Neural progenitor cell (in vitro differentiated cells): Measurements from ENCODE around the gene SIGLEC1. TPM values are rescaled to one million over a fixed set of nuclear protein-coding genes. Genes with fewer than 3 reads are reported as not detected.

Experiments
- DNase-seq: peaks from one replicate; pipeline ENCODE4 v3.0.0-alpha.2; 2016; ENCODE audit warnings: low spot score
- H2AFZ ChIP-seq: fragments of 200-600 bp; sonication (generic); replicated peaks from 2 replicates; pipeline ENCODE4 v1.6.1; 2016; ENCODE audit warnings: antibody characterized with exemption
- H3F3A ChIP-seq: fragments of 200-600 bp; sonication (generic); 2 replicates; pipeline ENCODE4 v1.6.1; 2016; ENCODE audit warnings: antibody characterized with exemption, low read depth
- H3K27ac ChIP-seq: fragments of 200-600 bp; sonication (generic); 2 replicates; pipeline ENCODE4 v1.5.1; 2016; ENCODE audit warnings: mild to moderate bottlenecking
- H3K27me3 ChIP-seq: fragments of 200-600 bp; sonication (generic); 2 replicates; pipeline ENCODE4 v1.6.1; 2016; ENCODE audit warnings: mild to moderate bottlenecking, moderate library complexity
- H3K36me3 ChIP-seq: fragments of 200-600 bp; sonication (generic); 2 replicates; pipeline ENCODE4 v1.5.1; 2016
- H3K4me1 ChIP-seq: fragments of 200-600 bp; sonication (generic); 2 replicates; pipeline ENCODE4 v1.6.1; 2016; ENCODE audit warnings: mixed run types
- H3K4me2 ChIP-seq: fragments of 200-600 bp; sonication (generic); 2 replicates; pipeline ENCODE4 v1.6.1; 2016
- H3K4me3 ChIP-seq: fragments of 200-600 bp; sonication (generic); 2 replicates; pipeline ENCODE4 v1.5.1; 2016
- H3K79me2 ChIP-seq: fragments of 200-600 bp; sonication (generic); 2 replicates; pipeline ENCODE4 v1.6.1; 2016; ENCODE audit warnings: low read depth
- H3K9ac ChIP-seq: fragments of 200-600 bp; sonication (generic); 2 replicates; pipeline ENCODE4 v1.6.1; 2016
- H3K9me3 ChIP-seq: fragments of 200-600 bp; sonication (generic); 2 replicates; pipeline ENCODE4 v1.5.1; 2016; ENCODE audit warnings: low read depth
- H4K20me1 ChIP-seq: fragments of 200-600 bp; sonication (generic); 2 replicates; pipeline ENCODE4 v1.6.1; 2016; ENCODE audit warnings: low read depth
- H3K27ac Mint-ChIP-seq: 3 replicates; pipeline ENCODE4 v1.8.0; 2021; ENCODE audit warnings: mixed read lengths
- H3K27me3 Mint-ChIP-seq: 2 replicates; pipeline ENCODE4 v1.8.0; 2022; ENCODE audit warnings: low read depth, mild to moderate bottlenecking, inconsistent platforms, moderate library complexity, mixed read lengths; ENCODE audit not compliant: insufficient read depth
- H3K36me3 Mint-ChIP-seq: 3 replicates; pipeline ENCODE4 v1.8.0; 2021; ENCODE audit warnings: mixed read lengths
- H3K4me1 Mint-ChIP-seq: 3 replicates; pipeline ENCODE4 v1.8.0; 2021; ENCODE audit warnings: mixed read lengths
- H3K4me3 Mint-ChIP-seq: 3 replicates; pipeline ENCODE4 v1.8.0; 2021; ENCODE audit warnings: mild to moderate bottlenecking, moderate library complexity, mixed read lengths
- H3K9me3 Mint-ChIP-seq: 3 replicates; pipeline ENCODE4 v1.8.0; 2020; ENCODE audit warnings: mixed read lengths
- EZH2 ChIP-seq: fragments of 200-600 bp; sonication (generic); IDR thresholded peaks from 2 replicates; pipeline ENCODE4 v1.6.1; 2017; ENCODE audit warnings: antibody characterized with exemption, mild to moderate bottlenecking, moderate library complexity
- EZH2phosphoT487 ChIP-seq: fragments of 200-600 bp; sonication (generic); IDR thresholded peaks from 2 replicates; pipeline ENCODE4 v1.6.1; 2017; ENCODE audit warnings: antibody characterized with exemption
- total RNA-seq: library from RNA; depleted of rRNA; stranded (reverse); fragments of >200 nt; gene quantifications from 2 replicates; pipeline ENCODE4 v1.2.3, GENCODE V29; 2015; ENCODE audit warnings: low replicate concordance
- TF ChIP-seq, protein P1 (sequence below): fragments of 200-600 bp; sonication (generic); IDR thresholded peaks from 2 replicates; pipeline ENCODE4 v1.5.1; 2017; ENCODE audit warnings: antibody characterized with exemption, mild to moderate bottlenecking

SIGLEC1 gene
- total RNA-seq, 1 donor from 2014 or later: not detected

DNA sequence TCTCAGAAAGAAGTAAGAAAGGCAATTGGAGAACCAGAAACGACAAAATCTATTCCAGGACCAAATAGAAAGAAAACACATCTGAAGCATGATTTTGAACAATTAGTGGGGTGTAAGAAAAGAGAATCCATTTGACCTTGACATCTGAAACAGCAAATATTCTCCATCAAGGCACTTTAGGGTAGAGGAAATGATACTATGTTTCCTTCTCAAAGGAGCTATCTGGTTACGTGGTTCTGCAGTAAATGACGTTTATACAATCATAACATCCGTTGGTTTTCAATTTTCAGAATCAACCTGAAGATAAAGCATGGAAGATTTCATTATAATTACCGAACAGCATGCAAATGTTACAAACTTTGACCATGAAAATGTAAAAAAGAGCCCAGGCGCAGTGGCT, 8.2 kb upstream of the SIGLEC1 start:
- DNase-seq: no peak
- Histone ChIP-seq H4K20me1 (no peaks in the 10 kb centered on the region), H3K4me3 (no peak overlapping the region), H2AFZ (no peak overlapping the region), H3K27ac (no peak overlapping the region), H3K27me3 (no peaks in the 10 kb centered on the region), H3K9me3 (no peaks in the 10 kb centered on the region), H3K4me1 (no peaks in the 10 kb centered on the region), H3F3A (no peaks in the 10 kb centered on the region), H3K9ac (no peak overlapping the region), H3K36me3 (no peaks in the 10 kb centered on the region), H3K79me2 (no peaks in the 10 kb centered on the region), H3K4me2 (no peak overlapping the region)
- H3K27ac Mint-ChIP-seq: no peak overlapping the region
- H3K4me3 Mint-ChIP-seq: no peak overlapping the region
- H3K27me3 Mint-ChIP-seq: peaks cover 9% of the 10 kb centered on the region
- H3K4me1 Mint-ChIP-seq: no peaks in the 10 kb centered on the region
- no peaks in the 10 kb centered on the region for H3K9me3 Mint-ChIP-seq
- no peak for TF ChIP-seq EZH2
- H3K36me3 Mint-ChIP-seq: no peaks in the 10 kb centered on the region

DNA sequence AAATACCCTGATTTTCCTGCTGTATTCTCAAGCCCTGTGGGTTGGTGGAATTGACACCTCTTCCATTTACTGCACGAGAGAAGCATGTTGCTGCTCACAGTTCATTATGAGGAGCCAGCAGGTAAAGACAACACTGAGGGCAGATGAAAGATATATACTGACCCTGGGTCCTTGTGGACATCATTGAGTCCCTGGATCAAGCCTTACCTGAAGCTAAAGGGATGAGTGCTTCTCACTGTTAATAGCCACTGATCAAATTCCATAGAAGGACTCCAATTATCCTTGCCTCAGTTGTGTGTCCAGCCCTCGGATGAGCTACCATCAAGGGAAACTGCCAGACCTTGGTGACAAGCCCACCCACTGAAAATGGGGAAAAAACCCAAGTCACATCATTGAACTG, 7.7 kb upstream of the SIGLEC1 start:
- peaks cover 9% of the 10 kb centered on the region for H3K27me3 Mint-ChIP-seq

DNA sequence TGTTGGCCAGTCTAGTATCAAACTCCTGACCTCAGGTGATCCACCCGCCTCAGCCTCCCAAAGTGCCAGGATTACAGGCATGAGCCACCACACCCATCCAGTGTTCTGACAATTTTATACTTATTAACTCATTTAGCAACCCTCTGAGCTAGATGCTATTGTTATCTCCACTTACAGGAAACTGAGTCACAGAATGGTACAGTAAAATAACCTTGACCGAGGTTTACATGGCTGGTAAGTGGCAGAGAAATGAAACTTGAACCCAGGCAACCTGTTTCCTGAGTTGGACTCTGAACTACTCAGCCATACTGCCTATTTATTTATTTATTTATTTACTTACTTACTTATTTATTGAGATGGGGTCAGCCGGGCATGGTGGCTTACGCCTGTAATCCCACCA, 6.6 kb upstream of the SIGLEC1 start:
- no peak overlapping the region for H3K4me3 Mint-ChIP-seq
- Histone ChIP-seq H3K9ac (no peak overlapping the region), H3F3A (no peaks in the 10 kb centered on the region), H3K79me2 (no peaks in the 10 kb centered on the region), H3K4me1 (no peaks in the 10 kb centered on the region), H3K9me3 (no peaks in the 10 kb centered on the region), H3K36me3 (no peaks in the 10 kb centered on the region), H3K27me3 (no peaks in the 10 kb centered on the region), H2AFZ (no peak overlapping the region), H3K4me2 (no peak overlapping the region), H3K4me3 (no peak overlapping the region), H4K20me1 (no peaks in the 10 kb centered on the region), H3K27ac (no peak overlapping the region)
- TF ChIP-seq, protein P1, sequence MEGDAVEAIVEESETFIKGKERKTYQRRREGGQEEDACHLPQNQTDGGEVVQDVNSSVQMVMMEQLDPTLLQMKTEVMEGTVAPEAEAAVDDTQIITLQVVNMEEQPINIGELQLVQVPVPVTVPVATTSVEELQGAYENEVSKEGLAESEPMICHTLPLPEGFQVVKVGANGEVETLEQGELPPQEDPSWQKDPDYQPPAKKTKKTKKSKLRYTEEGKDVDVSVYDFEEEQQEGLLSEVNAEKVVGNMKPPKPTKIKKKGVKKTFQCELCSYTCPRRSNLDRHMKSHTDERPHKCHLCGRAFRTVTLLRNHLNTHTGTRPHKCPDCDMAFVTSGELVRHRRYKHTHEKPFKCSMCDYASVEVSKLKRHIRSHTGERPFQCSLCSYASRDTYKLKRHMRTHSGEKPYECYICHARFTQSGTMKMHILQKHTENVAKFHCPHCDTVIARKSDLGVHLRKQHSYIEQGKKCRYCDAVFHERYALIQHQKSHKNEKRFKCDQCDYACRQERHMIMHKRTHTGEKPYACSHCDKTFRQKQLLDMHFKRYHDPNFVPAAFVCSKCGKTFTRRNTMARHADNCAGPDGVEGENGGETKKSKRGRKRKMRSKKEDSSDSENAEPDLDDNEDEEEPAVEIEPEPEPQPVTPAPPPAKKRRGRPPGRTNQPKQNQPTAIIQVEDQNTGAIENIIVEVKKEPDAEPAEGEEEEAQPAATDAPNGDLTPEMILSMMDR: no peak
- TF ChIP-seq EZH2: no peak
- no peak for TF ChIP-seq EZH2phosphoT487
- no peaks in the 10 kb centered on the region for H3K4me1 Mint-ChIP-seq
- no peak for DNase-seq
- no peaks in the 10 kb centered on the region for H3K36me3 Mint-ChIP-seq
- H3K27ac Mint-ChIP-seq: no peak overlapping the region
- H3K9me3 Mint-ChIP-seq: no peaks in the 10 kb centered on the region
- H3K27me3 Mint-ChIP-seq: peaks cover 9% of the 10 kb centered on the region

More for the DNA sequence above, 7.7 kb upstream of the SIGLEC1 start:
- Histone ChIP-seq H3K4me2 (no peak overlapping the region), H2AFZ (no peak overlapping the region), H3K4me3 (no peak overlapping the region), H3K27ac (no peak overlapping the region), H3K9me3 (no peaks in the 10 kb centered on the region), H3F3A (no peaks in the 10 kb centered on the region), H3K36me3 (no peaks in the 10 kb centered on the region), H3K79me2 (no peaks in the 10 kb centered on the region), H3K9ac (no peak overlapping the region), H3K27me3 (no peaks in the 10 kb centered on the region), H3K4me1 (no peaks in the 10 kb centered on the region), H4K20me1 (no peaks in the 10 kb centered on the region)
- no peak for TF ChIP-seq EZH2phosphoT487
- TF ChIP-seq EZH2: no peak
- TF ChIP-seq, protein P1: no peak
- Mint-ChIP-seq H3K27ac (no peak overlapping the region), H3K36me3 (no peaks in the 10 kb centered on the region), H3K4me3 (no peak overlapping the region), H3K4me1 (no peaks in the 10 kb centered on the region), H3K9me3 (no peaks in the 10 kb centered on the region)
- no peak for DNase-seq

DNA sequence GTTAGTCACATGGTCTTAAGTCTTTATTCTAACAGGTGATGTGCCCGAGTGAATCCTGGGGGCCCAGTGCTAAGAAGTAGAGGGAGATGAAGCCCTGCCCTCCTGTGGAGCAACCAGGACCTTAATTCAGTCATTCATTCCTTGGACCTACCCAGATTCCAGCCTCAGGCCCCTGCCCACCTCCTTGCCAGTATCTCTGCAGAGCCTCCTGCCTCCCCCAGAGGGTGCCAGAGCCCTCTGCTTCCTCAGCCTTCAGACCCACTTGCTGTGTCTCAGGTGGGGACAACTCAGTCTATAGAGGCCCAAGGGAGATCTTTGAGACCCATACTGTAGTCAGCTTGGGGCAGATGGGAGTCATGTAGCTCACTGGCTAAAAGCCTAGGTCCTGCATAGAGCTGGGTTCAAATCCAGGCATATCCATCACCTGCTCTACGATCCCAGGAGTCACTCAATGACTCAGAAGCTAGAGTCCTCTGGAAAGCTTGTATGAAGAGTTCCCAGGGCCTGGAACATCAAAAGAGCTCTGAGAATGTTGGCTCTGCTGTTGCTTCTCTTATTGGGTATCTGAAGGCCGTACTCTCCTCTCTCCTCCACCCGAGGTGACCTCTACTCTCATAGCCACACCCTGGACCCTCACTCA, 3.9 kb upstream of the SIGLEC1 start:
- H3K9me3 ChIP-seq: no peaks in the 10 kb centered on the region
- no peaks in the 10 kb centered on the region for H3F3A ChIP-seq
- H3K27me3 Mint-ChIP-seq: peaks cover 13% of the 10 kb centered on the region
- no peaks in the 10 kb centered on the region for H3K36me3 ChIP-seq
- H3K4me3 ChIP-seq: no peak overlapping the region
- no peak overlapping the region for H2AFZ ChIP-seq
- H3K4me1 Mint-ChIP-seq: no peaks in the 10 kb centered on the region
- H3K4me3 Mint-ChIP-seq: no peak overlapping the region
- DNase-seq: peak; percentile 76
- no peaks in the 10 kb centered on the region for H4K20me1 ChIP-seq
- H3K79me2 ChIP-seq: no peaks in the 10 kb centered on the region
- H3K9me3 Mint-ChIP-seq: no peaks in the 10 kb centered on the region
- H3K27ac Mint-ChIP-seq: no peak overlapping the region
- H3K27me3 ChIP-seq: no peaks in the 10 kb centered on the region
- no peaks in the 10 kb centered on the region for H3K4me1 ChIP-seq
- no peak overlapping the region for H3K4me2 ChIP-seq
- no peak overlapping the region for H3K9ac ChIP-seq
- H3K36me3 Mint-ChIP-seq: no peaks in the 10 kb centered on the region
- TF ChIP-seq EZH2phosphoT487: no peak
- TF ChIP-seq, protein P1: peak; percentile 86
- no peak for TF ChIP-seq EZH2
- H3K27ac ChIP-seq: no peak overlapping the region
